SKM-1 (cell line): ENCODE results near the gene ATAD3C.
"Not testable (repeated sequence)": the region's sequence is repeated elsewhere in the genome, so short reads cannot be mapped to it uniquely, and the experiment has no call there.

Experiments used
- DNase-seq: peaks from one replicate; lab custom pipeline; 2025; ENCODE audit not compliant: unreplicated experiment; lab: John Stamatoyannopoulos, UW

ATAD3C gene

DNA sequence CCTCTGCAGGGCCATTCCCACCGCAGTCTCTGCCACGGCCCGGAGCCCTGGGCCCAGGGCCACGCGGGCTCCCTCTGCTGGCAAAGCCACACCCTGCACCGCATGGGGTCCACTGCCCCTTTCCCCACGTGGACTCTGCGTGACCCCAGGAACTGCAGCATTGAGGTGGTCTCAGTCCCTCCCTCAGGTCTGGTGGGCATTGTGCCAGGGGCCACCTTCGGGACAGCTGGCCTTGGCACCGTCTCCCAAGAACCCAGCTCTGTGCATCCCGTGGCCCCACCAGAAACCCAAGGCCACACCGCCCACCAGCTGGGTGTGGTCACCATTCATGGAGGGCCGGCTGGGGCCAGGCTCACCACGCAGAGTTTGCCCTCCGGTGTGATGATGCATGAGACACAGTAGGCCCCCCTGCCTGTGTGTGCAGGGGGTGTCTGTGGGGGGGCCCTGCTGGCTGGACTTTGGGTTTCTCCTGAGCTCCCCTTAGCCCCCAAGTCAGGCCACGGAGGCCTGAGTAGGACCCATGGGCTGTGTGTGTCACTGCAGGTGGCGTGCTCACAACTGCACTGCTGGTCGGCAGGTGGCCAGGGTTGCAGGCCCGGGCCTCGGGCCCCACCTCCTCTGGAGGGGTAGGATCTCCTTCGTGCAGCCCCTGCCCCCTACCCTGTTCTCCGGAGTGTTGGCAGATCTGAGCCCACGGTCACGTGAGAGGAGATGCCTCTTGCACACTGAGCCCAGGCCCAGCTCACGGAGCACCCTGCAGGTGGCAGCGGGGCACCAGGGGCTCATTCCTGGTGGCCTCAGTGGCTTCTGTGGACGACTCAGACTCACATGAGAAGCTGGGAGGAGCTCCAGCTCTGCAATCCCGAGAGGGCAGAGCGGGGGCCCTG is 8.2 kb upstream of the ATAD3C start:
- no peak for DNase-seq

DNA sequence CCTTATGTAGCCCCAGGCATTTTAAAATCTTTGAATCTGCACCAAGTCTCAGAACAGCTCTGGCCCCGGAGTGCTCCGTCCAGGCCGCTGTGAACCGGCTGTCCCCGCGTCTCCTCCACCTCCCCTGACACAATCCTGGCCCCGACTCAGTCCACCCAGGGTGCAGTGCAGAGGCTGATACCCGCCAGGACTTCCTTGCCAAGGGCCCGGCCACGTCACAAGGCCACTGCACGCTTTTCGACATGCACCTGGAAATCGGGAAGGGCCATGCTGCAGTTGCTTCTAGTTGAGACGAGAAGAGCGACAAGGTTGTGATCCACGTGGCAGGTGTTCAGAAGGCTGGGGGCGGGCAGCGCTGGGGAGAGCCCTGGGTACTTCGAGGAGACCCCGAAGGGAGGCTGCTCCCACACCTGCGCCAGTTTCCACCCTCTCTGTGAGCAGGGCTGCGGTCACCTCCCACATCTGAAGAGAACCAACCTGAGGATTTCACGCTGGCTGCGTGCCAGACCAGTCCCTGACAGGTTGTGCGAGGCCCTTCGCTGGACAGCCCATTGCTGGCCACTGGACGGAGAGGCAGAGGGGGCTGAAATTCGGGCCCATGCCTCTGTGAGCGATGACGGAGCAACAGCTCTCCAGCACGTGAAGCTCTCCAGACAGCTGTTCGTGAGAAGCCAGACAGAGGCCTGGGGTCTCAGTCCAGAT is 7.3 kb upstream of the ATAD3C start:
- no peak for DNase-seq

DNA sequence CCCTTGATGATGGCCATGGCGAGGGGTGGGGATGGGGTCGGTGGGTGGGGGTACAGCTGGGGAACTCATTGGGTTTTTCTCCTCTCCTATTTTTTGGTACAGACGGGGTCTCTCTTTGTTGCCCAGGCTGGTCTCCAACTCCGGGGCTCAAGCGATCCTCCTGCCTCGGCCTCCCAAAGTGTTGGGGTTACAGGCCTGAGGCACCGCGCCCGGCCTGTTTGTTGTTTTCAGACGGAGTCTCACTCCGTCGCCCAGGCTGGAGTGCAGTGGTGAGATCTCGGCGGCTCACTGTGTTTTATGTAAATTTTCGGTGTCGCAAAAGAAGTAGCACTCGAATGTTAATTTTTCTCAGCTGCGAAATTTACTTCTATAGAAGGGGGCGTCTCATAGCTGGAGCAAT is 2.9 kb upstream of the ATAD3C start:
- DNase-seq = not testable (repeated sequence)

DNA sequence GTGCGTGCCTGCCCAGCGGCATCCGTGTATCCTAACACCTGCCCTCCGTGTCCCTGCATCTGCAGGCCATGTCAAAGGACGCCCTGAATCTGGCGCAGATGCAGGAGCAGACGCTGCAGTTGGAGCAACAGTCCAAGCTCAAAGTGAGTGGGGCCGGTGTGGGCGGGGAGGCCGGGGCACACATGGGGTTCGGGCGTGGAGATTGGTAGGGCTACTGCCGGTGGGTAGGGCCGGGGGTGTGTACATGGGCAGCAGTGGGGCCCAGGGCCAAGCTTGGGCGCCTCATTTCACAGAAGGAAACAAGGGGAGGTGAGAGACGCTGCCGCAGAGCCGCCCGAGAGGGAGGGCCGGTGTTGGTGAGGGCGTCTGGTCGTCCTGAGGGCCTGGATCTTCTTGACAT is 1.1 kb downstream of the ATAD3C start:
- not testable (repeated sequence) for DNase-seq

DNA sequence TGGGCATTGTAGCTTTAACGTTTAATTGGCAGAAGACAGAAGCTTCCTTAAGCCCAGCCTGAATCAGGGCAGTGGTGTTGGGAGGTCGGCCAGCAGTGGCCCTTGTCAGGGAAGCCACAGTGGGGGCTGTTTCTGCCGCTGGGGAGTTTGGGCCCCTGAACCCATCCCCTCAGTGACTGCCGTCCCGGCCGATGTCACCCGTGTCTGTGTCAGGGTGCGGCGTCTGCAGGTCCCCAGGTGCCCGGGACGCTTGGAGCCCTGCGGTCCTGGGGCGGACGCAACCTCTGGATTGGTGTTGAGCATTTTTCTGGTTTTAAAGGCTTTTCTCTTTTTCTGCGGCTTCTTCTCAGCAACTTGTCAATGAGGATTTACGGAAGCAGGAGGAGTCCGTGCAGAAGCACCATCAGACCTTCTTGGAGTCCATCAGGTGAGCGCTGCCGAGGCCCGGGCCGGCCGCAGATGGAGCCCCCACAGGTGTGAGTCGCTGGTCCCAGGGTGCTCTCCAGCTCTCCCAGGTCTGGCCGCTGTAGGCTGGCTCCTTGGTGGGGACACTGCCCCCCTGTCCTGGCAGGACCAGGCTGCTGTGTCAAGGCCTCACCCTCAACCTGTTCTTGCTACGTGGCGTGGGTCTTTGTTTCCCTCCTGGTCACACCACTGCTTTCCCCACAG is 2.3 kb downstream of the ATAD3C start:
- no peak for DNase-seq

DNA sequence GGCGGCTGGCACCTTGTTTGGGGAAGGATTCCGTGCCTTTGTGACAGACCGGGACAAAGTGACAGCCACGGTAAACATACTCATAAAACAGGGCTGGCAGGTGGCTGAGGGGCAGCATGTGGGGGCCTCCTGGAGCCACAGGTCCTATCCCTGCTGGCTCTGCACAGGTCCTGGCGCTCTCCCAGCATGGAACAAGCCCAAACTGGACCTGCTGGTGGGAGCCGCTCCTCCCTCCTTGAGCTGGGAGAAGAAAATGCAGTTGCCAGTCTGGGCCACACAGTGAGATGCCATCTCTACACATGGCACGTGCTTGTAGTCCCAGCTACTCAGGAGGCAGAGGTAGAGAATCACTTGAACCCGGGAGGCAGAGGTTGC is 2.9 kb downstream of the ATAD3C start:
- DNase-seq = not testable (repeated sequence)

DNA sequence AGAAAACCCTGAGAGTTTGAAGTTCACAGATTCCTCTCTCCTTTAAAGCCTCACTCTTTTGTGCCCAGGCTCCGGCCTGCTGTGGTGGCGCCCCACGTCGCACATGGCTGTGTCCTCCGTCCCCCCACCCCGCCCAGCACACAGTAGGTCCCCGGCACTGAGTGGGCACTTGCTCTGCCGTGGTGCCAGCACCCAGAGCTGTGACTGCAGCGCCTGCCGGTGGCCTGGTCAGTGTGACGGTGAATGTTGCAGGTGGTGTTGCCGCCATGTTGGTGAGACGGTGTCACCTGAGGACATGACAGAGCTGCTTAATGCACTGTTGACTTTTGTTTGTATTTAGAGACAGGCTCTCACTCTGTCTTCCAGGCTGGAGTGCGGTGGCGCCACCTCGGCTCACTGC is 3.4 kb downstream of the ATAD3C start:
- DNase-seq = no peak

DNA sequence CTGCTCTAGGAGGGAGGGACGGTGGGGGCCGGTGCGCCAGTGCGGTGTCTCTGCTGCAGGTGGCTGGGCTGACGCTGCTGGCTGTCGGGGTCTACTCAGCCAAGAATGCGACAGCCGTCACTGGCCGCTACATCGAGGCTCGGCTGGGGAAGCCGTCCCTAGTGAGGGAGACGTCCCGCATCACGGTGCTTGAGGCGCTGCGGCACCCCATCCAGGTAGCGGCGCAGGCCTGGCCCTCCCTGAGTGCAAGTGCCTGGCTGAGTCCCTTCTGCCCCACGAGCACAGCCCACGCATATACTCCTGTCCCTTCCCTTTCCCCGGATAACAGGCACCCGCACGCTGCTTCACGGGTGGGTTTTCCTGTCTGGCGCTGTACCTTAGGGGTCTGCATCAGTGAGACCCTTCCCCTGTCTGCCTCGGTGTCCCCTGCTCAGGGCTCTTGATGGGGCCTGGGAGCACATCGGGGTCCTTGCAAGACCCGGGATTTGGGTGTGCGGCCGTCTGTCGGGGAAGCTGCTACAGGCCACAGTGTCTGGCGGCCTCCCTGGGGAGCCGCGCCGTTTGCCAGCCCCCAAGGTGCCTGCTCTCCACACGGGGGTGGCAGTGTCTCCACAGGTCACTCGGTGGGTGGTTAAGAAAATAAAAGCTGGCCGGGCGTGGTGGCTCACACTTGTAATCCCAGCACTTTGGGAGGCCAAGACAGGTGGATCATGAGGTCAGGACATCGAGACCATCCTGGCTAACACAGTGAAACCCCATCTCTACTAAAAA is 5.0 kb downstream of the ATAD3C start:
- DNase-seq = not testable (repeated sequence)

DNA sequence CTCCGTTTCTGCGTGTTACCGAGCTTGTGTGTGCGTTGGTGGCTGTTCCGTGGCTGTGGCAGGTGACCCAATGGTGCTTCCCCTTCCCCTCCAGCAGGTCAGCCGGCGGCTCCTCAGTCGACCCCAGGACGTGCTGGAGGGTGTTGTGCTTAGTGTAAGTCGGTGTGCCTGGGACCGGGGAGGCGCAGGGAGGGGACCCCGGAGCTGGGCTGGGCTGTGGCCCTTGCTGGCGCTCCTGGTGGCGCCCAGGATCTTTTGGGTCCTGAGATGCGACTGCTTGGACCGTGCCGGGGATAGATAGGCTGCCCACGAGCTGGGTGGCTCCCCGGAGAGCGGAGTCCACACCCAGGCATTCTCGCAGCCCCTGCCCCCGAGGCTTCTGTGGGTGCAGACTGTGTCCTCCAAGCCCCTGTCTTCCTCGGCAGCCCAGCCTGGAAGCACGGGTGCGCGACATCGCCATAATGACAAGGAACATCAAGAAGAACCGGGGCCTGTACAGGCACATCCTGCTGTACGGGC is 5.9 kb downstream of the ATAD3C start:
- no peak for DNase-seq

DNA sequence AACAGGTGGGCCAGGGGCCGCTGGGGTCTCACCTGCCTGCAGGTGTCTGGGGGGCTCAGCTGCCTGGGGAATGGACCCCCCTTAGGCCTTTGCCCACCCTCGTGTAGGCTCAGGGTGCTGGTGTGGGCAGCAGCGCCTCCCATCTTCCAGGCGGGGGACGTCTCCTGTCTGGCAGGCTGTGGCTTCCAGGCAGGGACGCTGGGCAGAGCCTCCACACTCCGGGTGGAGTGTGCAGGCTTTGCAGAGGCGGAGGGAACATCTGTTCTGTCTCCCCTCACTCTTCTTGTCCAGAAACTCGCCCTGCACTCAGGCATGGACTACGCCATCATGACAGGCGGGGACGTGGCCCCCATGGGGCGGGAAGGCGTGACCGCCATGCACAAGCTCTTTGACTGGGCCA is 6.4 kb downstream of the ATAD3C start:
- not testable (repeated sequence) for DNase-seq

DNA sequence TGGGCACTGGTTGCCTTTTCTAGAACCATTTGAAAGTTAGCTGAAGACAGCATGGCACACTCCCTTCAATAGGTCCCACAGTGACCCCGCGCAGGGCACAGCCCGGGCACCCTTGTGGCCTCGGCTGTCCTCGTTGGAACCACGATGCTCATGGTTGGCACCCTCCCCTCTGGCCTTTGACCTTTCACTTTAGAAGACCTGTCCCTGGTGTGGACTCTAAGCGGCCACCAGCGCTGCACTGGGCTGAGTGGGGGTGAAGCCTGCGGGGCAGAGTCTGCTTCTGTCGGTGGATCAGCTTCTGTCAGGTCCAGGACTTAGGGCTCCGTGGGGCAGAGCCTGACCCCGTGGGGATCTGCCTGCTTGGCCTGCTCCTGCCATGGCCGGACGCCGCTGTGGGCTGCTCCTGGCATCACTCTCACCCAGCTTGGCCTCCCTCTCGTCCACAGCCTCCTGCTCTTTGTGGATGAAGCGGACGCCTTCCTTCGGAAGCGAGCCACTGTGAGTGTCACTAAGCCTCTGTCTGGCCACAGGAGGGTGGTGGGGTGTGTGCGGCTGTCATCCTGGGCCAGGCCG is 7.3 kb downstream of the ATAD3C start:
- not testable (repeated sequence) for DNase-seq

DNA sequence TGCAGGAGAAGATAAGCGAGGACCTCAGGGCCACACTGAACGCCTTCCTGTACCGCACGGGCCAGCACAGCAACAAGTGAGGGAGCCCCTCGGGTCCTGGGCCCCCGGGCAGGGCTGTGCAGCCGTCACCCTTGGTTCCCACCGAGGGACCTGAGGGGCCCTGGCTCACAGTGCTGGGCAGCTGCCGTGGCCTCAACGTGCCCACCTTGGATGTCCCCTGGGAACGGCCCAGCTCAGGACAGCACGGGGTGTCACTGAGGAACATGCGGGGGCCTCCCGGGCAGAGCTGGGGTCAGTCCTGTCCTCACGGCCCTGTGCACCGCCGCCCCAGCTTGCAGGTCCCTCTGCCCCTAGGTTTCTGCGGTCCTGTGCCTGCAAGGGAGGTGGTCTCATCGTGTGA is 9.7 kb downstream of the ATAD3C start:
- DNase-seq = not testable (repeated sequence)

DNA sequence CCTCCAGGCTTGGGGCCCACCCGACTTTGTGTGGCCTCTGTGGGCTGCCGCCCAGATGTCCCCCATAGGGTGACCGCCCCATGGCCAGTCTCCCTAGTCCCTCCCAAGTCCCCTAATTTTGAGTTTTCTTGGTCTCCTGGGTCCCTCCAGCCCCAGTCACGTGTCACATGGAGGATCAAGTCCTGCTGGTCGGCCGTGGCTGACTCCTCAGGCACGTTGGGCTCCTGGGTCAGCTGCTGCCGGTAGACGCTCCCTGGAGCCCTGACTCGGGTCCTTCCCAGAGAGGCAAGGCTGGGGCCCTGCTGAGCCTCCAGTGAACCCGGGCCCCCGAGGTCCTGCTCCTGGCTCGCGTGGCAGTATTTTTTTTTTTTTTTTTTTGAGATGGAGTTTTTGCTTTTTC is 10.2 kb downstream of the ATAD3C start:
- DNase-seq = not testable (repeated sequence)

DNA sequence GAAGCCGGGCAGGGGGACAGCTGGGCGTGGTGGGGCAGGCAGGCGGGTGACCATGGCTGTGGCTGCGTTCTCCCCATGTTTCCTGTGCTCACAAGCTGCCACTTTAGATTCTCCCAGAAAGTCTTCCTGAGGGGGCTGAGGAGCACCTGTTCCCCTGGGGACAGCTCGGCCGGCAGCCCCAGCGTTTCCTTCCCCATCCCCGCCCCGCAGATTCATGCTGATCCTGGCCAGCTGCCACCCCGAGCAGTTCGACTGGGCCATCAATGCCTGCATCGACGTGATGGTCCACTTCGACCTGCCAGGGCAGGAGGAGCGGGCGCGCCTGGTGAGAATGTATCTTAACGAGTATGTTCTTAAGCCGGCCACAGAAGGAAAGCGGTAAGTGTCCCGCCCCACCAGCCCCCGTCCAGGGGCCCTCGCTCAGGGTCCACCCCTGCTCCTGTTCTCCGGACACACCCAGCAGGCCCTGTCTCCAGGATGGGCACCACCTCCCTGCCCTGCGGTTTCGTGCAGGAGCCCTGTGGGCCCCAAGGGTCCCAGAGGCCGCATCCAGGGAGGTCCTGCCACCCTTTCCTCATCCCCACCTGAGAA is 11.1 kb downstream of the ATAD3C start:
- DNase-seq = no peak

DNA sequence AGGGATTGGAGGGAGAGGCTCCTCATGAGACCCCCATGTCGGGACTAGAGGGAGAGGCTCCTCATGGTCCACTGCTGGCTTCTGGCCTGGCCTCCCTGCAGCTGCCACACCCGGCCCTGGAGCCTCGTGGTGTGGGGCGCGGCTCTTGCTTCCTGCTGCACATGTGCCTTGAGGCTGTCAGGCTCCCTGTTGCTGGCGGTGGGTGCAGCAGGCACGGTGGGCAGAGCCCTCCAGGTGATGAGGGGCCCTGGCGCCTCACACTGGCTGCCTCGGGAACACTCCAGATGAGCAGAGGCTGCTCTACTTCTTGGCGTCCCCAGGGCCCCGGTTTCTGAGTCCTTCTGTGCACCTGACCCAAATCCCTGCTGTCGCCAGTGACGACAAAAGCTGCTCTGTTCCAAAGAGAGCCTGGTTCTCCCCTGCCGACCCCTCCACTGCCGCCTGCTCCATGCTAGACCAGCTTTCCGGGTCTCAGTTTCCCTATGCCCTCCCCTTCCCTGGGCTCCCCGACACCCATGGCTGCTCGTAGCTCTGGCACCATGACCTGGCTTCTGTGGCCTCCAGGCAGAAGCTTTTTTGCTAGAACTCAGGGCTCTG is 12.3 kb downstream of the ATAD3C start:
- no peak for DNase-seq

DNA sequence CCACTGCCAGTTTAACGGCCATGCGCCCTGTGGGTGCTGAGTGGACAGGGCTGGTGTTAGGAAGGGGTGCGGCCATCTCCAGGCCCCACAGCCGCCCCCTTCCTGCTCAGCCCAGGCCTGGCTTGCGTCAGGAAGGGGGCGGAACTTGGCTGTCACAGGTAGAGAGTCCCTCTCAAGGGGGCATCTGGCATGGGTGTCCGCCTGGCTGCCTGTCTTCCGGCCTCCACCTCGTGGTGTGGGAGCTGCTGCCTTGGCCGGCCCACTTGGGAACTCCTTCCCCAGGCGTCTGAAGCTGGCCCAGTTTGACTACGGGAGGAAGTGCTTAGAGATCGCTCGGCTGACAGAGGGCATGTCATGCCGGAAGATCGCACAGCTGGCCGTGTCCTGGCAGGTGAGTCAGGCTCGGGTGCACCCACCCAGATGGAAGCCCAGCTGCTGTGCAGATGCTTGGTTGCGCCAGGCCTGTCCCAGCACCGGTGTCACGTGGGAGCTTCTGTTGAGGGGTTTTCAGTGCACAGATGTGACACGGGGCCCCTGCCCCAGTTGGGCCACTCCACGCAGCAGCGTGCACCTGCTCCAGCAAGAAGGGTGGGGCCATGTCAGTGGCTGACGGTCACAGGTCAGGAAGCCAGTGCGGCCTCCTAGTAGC is 13.0 kb downstream of the ATAD3C start:
- no peak for DNase-seq

DNA sequence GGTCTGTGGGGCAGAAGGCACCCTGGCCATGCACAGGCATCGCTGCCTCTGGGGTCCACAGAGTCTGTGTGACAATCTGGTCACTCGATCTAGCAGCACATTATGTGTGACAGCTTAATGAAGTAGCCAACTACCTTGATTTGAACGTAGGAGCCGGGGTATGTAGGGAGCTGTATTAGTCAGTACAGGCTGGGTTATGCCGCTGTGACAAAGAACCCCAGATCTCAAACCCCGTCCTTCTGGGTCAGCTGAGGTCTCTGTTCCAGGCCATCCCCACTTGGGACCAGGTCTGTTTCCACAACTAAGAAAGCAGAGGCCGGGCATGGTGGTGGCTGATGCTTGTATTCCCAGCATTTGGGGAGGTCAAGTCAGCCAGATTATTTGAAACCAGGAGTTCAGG is 13.8 kb downstream of the ATAD3C start:
- no peak for DNase-seq

DNA sequence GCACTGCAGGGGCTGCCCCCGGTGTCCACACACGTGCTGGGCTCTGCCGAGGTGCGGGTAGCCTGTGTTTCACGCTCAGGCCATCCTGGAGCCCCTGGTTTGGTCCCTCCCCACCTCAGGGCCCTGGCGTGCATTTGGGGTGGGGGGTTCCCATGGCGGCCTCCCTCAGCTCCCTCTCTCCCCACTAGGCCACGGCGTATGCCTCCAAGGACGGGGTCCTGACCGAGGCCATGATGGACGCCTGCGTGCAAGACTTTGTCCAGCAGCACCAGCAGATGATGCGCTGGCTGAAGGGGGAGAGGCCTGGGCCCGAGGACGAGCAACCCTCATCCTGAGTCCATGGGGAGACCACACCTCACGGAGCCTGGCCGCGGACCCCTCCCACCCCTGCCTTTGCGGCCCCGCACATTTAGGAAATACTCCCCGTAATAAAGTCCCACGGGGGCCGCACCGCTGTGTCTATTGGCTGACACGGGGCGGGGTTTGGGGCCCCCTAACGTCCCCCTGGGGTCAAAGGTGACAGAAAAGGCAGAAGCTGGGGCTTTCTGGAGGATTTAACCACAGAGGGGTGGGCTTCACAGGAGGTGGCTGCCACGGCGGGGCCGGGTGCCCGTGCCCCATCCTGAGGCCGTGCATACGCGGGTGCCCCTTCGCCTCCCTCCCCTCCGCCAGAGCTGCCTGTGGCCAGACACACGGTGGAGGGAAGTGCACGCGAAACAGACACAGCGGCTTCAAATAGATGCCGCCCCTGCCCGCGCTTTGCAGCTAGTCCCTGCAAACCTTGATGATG is 18.9 kb downstream of the ATAD3C start:
- not testable (repeated sequence) for DNase-seq
